HG02885 (cell line): ENCODE data around the gene STX5.
"Not testable (repeated sequence)": the region's sequence is repeated elsewhere in the genome, so short reads cannot be mapped to it uniquely, and the experiment has no call there.

Experiments
- ATAC-seq: cut with Tn5 transposase; IDR thresholded peaks from one replicate; pipeline ENCODE4 v1.9.1; 2021; ENCODE audit warnings: mild to moderate bottlenecking; ENCODE audit not compliant: unreplicated experiment, poor library complexity

Gene STX5

DNA sequence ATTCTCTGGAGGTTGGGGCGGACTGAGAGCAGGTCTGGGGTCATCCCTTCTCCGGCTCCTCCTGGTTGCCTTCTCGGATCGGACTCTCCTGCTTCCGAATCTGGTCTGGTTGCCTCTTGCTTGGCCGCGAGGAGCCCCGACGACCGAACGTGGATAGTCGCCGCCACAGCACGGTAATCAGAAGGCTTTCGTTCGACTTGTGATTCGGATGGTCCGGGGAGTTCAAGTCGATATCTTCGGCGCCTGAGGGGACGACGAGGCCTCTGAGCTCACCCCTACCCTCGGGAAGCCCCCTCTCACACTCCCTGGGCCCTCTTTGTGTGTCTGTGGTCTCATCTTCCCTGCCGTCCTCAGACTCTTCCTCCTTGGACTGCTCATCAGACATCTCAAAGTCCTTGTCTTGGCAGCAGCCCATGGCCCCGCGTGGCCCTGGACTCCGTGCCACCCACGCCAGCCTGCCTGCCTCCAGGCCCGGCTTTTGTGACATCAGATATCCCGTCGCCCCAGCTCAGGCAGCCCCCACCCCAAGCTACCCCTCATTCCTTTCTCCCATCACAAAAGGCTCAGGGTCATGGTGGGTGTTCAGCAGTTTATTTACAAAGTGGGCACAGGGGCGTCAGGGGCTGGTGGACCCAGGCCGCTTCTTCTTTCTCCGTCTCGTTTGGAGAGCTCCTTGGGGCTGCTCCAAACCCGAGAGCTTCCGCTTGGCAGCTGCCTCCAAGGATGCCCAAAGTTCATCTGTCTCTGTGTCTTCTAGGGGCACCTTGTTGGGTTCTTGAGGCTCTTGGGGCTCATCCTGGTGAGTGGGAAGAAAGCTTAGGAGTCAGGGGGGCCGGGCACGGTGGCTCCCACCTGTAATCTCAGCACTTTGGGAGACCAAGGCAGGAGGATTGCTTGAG lies 734 bp upstream of the STX5 start, which contains the start of gene TEX54:
TEX54 (minus strand) TSS at position 506 of the 899 bp plus-strand sequence.
- peak; percentile 12 for ATAC-seq

DNA sequence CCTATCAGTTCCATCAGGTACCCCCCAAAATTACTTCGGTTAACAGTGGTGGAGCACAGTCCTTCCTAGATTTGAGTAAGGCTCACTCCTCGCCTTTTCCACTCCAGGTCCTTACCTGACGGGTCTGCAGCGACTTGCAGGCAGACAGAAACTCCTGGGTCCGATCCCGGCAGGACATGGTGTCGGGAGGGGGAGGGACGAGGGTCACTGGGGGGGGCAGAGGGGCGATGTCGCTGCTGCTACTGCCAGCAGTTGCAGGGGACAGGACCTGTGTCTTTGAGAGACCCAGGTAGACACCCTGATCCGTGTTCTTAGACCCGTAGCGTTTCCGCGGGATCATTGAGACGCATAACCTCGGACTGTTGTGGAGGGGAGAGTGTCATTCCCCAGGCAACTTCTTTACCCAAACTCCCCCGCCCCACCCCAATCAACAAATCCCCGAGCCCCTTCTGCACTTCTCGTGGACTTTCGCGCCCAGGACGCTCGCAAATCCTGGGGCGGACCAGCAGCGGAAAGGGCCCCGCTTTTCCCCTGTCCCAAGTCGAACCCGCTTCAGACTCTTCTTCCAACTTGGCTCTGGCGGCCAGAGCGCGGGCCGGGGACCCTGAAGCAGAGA lies 839 bp downstream of the STX5 start:
- ATAC-seq = no peak

DNA sequence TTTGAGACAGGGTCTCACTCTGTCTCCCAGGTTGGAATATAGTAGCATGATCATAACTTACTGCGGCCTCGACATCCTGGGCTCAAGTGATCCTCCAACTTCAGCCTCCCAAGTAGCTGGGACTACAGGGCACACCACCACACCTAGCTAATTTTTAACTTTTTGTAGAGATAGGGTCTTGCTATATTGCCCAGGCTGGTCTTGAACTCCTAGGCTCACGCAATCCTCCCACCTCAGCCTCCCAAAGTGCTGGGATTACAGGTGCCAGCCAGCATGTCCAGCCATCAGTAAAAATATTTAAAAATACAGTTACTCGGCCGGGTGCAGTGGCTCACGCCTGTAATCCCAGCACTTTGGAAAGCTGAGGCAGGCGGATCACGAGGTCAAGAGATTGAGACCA lies 3.7 kb downstream of the STX5 start:
- not testable (repeated sequence) for ATAC-seq

- ATAC-seq = no peak
These were observed 8.2 kb downstream of the STX5 start for GRCh38 chr11:62823677-62824076.

DNA sequence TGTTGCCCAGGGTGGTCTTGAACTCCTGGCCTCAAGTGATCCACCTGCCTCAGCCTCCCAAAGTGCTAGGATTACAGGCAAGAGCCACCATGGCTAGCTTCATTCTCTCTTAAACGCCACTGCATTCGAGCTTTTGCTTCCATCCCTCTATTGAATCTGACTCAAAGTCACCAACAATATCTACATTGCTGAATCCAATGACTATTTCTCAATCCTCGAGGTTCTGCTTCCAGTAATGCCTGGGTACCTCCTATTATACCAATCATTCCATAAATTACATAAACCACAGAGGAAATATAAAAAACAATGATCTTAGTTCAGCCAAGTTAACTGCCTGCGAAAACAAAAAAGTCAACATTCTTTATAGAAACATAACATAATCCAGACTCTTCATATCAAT lies 14.7 kb downstream of the STX5 start:
- no peak for ATAC-seq

- ATAC-seq = no peak
These were observed 15.3 kb downstream of the STX5 start for GRCh38 chr11:62816557-62816956.

DNA sequence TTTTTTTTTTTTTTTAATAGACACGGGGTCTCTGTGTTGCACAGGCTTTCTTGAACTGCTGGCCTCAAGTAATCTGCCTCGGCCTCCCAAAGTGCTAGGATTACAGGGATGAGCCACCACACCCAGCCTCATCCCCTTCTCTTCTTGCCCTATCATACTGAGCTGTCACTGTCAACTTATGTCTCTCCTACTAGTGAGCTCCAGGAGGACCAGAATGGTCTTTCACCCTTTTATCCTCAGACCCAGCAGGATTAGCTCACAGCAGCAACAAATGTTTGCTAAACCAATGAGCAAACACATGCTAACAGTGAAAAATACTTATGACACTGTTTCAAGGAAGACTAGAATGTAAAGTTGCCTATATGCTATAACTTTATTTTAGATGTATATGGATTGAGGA lies 20.2 kb downstream of the STX5 start:
- no peak for ATAC-seq

DNA sequence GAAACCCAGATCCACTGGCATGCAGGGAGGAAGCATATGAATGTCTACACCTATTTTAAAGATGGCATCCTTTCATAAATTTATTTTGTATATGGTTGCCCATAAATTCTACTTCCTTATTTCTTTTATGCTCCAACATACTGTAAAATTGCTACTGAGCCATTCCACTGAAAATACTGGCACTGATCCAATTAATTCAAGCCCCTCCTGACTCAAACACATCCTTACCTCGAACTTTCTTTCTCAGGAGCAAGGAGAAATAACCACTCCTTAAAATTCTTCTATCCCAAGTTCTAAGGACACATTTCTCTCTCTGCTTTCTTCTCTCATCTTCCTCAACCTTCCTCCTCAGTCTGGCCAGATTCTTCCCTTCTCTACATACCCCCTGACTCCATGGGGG lies 21.1 kb downstream of the STX5 start:
- ATAC-seq = no peak

GRCh38 chr11:62806611-62807121 lies 25.2 kb downstream of the STX5 start:
- no peak for ATAC-seq

DNA sequence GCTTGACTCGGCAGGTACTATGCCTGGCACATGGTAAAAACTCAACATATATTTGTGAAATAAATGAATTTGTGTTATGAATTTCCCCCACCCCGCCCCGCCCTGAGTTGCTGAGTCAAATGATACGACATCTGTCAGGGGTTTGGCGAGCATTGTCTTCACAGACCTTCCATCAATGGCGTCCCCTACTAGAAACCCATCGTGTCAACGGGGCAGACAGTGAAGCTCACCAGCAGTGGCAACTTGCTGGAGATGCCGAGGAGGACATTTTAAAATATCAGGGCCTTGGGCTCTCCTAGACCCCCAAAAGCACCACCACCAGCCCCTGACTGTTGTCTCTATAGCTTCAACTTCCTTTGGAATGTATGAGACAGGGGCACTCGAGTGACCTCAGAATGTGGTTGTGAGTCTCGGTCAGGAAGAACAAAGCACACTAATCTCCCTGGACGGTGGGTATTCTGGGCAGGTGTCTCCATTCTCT lies 25.9 kb downstream of the STX5 start:
- ATAC-seq = no peak

DNA sequence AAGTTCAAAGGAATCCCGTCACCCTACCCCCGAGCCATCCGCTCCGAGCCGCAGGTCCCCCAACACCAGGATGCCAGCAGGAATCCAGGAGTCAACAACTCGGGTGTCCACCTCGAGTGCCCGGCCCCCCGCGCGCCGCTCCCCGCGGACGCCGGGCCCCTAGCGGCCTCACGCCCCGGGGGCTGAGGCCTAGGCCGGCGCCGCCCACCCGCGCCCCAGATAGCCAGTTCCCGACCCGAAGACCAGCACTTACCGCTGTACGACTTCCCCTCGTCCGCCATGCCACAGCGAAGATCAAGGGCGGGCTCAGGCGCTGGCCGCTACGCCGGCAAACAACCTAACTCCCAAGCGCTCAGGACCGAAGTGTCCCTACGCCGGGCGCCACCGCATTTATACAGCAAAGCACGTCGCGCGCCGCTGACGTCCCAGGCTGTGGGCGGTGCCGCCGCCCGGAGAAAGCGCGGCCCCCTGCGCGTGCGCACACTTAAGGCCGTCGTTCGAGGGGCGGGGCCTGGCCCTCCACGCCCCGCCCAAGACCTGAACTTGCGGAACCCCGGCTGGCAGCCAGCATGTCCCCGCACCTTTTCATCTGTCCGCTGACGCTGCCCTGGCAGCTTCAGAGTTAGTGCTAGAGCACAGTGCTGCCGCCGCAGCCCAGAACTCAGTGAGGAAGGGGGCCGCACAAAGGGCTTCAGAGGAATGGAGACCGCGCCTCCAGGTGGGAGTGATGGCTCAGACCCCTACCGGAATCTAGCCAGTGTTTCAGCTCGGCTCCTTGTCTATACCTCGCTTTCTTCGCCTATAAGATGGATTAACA lies 26.6 kb downstream of the STX5 start, which contains the start of gene NXF1:
NXF1 (minus strand) TSS at position 365 of the 817 bp plus-strand sequence; CDS start at position 281, 84 bp downstream.
- ATAC-seq = peak; percentile 84

- ATAC-seq = peak; percentile 17
These were observed 27.4 kb downstream of the STX5 start for GRCh38 chr11:62804310-62805075.

GRCh38 chr11:62801071-62801470 lies 30.8 kb downstream of the STX5 start:
- ATAC-seq = no peak

- no peak for ATAC-seq
These were observed 32.4 kb downstream of the STX5 start for GRCh38 chr11:62799486-62799885.

GRCh38 chr11:62796281-62796680 lies 35.6 kb downstream of the STX5 start:
- ATAC-seq = no peak

DNA sequence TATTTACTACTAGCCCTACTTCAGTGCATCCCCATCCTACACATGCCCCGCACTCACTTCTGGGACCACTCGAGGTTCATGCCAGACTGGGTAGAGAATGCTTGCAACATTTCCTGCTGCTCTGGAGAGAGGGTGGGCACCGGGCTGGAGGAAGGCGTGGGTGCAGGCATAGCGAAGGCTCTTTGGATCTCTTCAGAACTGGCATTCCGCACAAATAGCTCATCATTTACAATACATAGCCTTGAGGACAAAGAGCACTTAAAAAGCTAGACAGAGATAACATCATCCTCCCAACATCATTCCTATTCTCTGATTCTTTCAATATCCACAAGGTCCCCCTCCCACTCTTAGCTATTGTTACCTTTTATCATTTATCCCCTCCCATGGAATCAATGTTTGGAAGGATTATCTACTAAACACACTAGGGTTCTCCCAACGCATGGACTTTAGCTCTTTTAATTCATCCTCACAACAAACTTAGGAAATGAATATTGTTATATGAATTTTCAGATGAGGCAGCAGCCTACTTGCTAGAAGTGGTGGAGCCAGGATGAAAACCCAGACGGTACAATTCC lies 37.6 kb downstream of the STX5 start:
- ATAC-seq = no peak

GRCh38 chr11:62792202-62792575 lies 39.7 kb downstream of the STX5 start:
- ATAC-seq = peak; percentile 8

DNA sequence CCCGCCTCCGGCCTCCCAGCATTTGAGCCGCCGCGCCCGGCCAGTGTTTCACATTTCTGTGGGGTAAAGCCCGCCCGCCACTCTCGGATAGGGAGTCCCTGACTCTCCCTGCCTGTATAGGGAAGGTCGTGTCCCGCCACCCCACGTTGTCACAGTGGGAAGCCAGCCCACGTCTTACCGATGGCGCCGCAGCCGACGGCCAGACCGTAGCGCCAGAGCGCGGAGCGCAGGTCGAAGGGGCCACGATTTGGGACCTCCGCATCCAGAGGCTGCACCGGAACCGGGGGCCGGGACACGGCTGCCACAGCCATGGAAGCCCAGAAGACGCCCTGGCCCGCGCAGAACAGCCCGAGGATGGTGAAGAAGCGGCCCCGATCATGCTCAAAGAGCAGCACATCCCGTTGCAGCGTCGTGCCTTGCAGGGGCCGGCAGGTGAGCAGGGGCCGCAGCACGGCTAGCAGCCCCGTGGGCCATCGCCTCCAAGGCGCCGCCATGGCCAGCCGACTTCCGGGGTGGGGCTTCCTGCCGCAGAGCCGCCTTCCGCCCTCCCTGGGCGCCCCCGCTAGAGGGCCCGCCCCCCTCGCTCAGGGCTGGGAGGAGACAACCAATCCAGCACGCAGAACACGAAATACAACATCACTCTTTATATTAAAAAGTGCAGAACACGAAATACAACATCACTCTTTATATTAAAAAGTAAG lies 40.2 kb downstream of the STX5 start, which contains the start of gene TMEM223:
TMEM223 (minus strand) TSS at position 506 of the 701 bp plus-strand sequence; CDS start at position 494, 12 bp downstream.
- peak; percentile 78 for ATAC-seq

DNA sequence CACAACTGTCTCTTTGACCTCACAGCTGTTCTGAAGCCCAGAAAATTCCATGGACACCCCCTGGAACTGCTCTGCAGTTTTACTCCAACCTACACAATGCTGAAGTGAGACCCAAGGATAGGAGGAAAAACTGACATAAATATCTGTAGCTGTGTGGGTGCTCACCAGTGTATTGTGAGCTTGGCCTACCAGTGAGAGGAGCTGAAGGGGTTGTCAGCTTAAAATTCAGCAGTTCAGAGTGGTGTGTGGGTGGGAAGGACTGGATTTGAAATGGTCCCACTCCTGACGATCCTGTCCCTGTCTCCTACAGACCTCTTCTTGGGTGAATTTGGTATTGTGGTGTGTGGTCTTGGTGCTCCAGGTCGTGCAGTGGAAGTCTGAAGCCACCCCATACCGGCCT lies 42.3 kb downstream of the STX5 start:
- no peak for ATAC-seq
